IPS-15b (cell line): Measurements from ENCODE around the gene SYTL1.

Source experiments
- H3K27me3 ChIP-seq: one replicate; pipeline ENCODE4 v1.6.1; 2013; ENCODE audit warnings: low read length; ENCODE audit not compliant: control insufficient read depth, insufficient read depth
- H3K36me3 ChIP-seq: one replicate; pipeline ENCODE4 v1.6.1; 2013; ENCODE audit warnings: low read length; ENCODE audit not compliant: control insufficient read depth, insufficient read depth
- H3K4me1 ChIP-seq: one replicate; pipeline ENCODE4 v1.6.1; 2013; ENCODE audit warnings: mild to moderate bottlenecking, low read length; ENCODE audit not compliant: control insufficient read depth, insufficient read depth
- H3K4me3 ChIP-seq: one replicate; pipeline ENCODE4 v1.5.1; 2013; ENCODE audit warnings: low read depth, low read length
- H3K9ac ChIP-seq: one replicate; pipeline ENCODE4 v1.6.1; 2013; ENCODE audit warnings: low read depth, mild to moderate bottlenecking, low read length
- H3K9me3 ChIP-seq: one replicate; pipeline ENCODE4 v1.6.1; 2013; ENCODE audit warnings: mild to moderate bottlenecking, low read length; ENCODE audit not compliant: control insufficient read depth, insufficient read depth

Gene SYTL1

GRCh38 chr1:27322569-27323240, 19.1 kb upstream of the SYTL1 start:
- no peaks in the 10 kb centered on the region for H3K27me3 ChIP-seq
- no peaks in the 10 kb centered on the region for H3K4me1 ChIP-seq
- no peaks in the 10 kb centered on the region for H3K9me3 ChIP-seq

GRCh38 chr1:27325286-27325685, 16.5 kb upstream of the SYTL1 start:
- no peaks in the 10 kb centered on the region for H3K4me1 ChIP-seq

More at GRCh38 chr1:27322569-27323240, 19.1 kb upstream of the SYTL1 start:
- peak overlapping the region; percentile 94 for H3K9ac ChIP-seq
- H3K4me3 ChIP-seq, result peak overlapping the region; percentile 98
- H3K36me3 ChIP-seq, result peaks cover 11% of the 10 kb centered on the region

GRCh38 chr1:27327964-27328363, 13.9 kb upstream of the SYTL1 start:
- Histone ChIP-seq H3K4me1 (no peaks in the 10 kb centered on the region), H3K9me3 (no peaks in the 10 kb centered on the region), H3K27me3 (no peaks in the 10 kb centered on the region), H3K9ac (no peak overlapping the region), H3K36me3 (peaks cover 13% of the 10 kb centered on the region), H3K4me3 (no peak overlapping the region)

More at GRCh38 chr1:27325286-27325685, 16.5 kb upstream of the SYTL1 start:
- H3K4me3 ChIP-seq, result no peak overlapping the region
- H3K9me3 ChIP-seq, result no peaks in the 10 kb centered on the region
- H3K27me3 ChIP-seq, result no peaks in the 10 kb centered on the region
- peaks cover 11% of the 10 kb centered on the region for H3K36me3 ChIP-seq
- no peak overlapping the region for H3K9ac ChIP-seq

- Histone ChIP-seq H3K4me3 (no peak overlapping the region), H3K36me3 (peaks cover 33% of the 10 kb centered on the region), H3K9ac (no peak overlapping the region), H3K27me3 (no peaks in the 10 kb centered on the region), H3K9me3 (no peaks in the 10 kb centered on the region), H3K4me1 (no peaks in the 10 kb centered on the region)
Observed at GRCh38 chr1:27330786-27331185, 11.0 kb upstream of the SYTL1 start.

GRCh38 chr1:27331426-27331825, 10.4 kb upstream of the SYTL1 start:
- Histone ChIP-seq H3K4me1 (no peaks in the 10 kb centered on the region), H3K27me3 (no peaks in the 10 kb centered on the region), H3K4me3 (no peak overlapping the region), H3K9ac (no peak overlapping the region), H3K9me3 (no peaks in the 10 kb centered on the region), H3K36me3 (peaks cover 34% of the 10 kb centered on the region)

DNA sequence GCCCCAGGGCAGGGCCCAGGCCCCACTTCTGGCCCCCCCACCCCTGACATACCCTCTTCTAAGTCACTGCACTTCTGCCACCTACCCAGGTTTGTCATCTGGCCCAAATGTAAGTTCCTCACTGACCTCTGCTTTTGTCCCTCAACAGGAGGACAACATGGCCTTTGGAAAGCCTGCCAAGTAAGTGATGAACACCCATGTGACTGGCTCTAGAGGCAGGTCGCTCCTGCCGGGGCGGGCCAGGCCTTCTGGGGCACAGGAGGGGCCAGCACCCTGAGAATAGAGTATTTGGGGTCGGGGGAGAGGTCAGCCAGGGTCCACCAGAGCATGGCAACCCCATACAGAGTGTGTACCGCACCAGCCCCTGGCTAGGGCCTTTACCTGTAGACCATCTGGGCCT, 9.9 kb upstream of the SYTL1 start:
- no peak overlapping the region for H3K4me3 ChIP-seq
- H3K4me1 ChIP-seq, result no peaks in the 10 kb centered on the region
- H3K9me3 ChIP-seq, result no peaks in the 10 kb centered on the region
- peaks cover 34% of the 10 kb centered on the region for H3K36me3 ChIP-seq
- H3K9ac ChIP-seq, result no peak overlapping the region
- H3K27me3 ChIP-seq, result no peaks in the 10 kb centered on the region

DNA sequence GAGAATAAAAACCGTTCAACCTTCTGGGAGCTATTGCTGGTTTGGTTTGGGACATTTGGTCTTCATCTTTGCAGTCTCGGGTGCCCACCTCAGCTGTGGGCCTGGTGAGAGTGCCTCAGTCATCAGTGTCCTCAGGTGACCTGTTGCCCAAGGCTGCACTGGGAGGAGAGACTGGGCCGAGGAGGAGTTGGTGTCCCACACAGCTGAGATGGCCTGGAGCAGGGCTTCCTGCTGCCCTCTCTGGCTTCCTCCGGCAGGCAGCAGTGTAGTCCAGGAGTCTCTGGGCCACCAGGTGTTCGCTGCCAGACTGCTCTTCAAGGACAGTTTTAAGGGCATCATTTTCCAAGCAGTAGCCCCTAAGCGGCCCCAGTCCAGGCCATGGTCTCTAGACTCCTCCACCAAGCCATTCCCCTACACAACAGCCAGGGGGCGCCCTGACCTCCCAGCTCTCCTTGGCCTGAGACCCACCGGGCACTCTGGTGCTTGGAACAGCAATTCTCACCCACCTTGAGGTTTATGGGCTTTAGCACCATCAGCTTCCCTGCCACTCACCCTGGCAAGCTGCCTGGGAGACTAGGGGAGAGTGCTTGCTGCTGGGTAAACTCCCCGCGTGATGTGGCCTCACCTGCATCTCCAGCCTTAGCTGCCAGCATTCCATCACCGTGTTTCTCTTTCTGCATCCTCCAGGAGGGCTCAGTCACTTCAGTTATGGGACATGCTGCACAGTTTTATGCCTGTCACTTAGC, 9.1 kb upstream of the SYTL1 start:
- Histone ChIP-seq H3K9ac (no peak overlapping the region), H3K27me3 (no peaks in the 10 kb centered on the region), H3K4me3 (no peak overlapping the region), H3K9me3 (no peaks in the 10 kb centered on the region), H3K36me3 (peaks cover 34% of the 10 kb centered on the region), H3K4me1 (no peaks in the 10 kb centered on the region)

- Histone ChIP-seq H3K4me3 (no peak overlapping the region), H3K4me1 (no peaks in the 10 kb centered on the region), H3K9ac (no peak overlapping the region), H3K27me3 (no peaks in the 10 kb centered on the region), H3K9me3 (no peaks in the 10 kb centered on the region), H3K36me3 (peaks cover 34% of the 10 kb centered on the region)
Observed at GRCh38 chr1:27333717-27334279, 8.0 kb upstream of the SYTL1 start.

DNA sequence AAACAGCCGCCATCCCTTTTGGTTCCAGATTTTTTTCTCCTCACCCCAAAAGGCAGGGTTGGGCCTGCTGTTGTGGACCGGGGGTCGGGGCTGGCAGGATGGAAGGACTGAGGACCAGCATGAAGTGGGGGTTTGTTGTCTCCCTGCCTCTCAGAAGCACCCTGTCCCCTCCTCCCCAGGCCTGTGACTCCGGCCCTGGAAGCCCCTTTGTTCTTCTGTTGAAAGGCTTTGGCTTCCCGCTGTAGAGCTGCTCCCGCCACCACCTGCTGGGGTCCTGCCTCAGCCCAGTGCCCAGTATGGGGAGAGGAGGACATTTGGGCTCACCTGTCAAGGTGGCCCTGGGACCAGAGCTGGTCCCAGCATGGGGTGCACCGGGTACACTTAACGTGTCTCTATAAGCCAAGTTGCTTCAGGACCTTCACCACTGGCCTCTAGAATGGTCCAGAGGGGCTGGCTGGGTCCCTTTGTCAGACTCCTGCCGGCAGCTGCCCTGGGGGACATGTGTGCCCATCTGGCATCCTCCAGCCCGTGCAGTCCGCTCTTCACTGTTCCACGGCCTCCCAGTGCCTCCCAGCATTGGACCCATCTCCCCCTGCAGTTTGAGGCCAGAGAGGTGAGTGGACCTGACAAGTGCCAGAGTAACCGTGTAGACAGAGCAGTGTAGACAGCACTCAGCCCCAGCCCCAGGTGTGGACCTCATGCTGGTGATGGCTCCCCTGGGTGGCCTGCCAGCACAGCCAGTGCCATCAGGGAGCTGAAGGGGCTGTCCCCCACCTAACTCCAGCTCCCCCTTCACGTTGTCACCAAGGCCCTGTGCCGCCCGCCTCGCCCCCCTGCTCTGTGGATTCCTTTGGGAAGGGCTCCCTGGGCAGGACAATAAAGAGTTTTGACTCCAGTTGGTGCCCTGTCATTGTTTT, 6.1 kb upstream of the SYTL1 start:
- no peak overlapping the region for H3K4me3 ChIP-seq
- no peaks in the 10 kb centered on the region for H3K4me1 ChIP-seq
- peaks cover 34% of the 10 kb centered on the region for H3K36me3 ChIP-seq
- H3K9me3 ChIP-seq, result no peaks in the 10 kb centered on the region
- no peak overlapping the region for H3K9ac ChIP-seq
- no peaks in the 10 kb centered on the region for H3K27me3 ChIP-seq

- Histone ChIP-seq H3K9me3 (no peaks in the 10 kb centered on the region), H3K4me1 (peaks cover 4% of the 10 kb centered on the region), H3K9ac (no peak overlapping the region), H3K4me3 (no peak overlapping the region), H3K36me3 (peaks cover 34% of the 10 kb centered on the region), H3K27me3 (no peaks in the 10 kb centered on the region)
Observed at GRCh38 chr1:27336756-27337155, 5.1 kb upstream of the SYTL1 start.

DNA sequence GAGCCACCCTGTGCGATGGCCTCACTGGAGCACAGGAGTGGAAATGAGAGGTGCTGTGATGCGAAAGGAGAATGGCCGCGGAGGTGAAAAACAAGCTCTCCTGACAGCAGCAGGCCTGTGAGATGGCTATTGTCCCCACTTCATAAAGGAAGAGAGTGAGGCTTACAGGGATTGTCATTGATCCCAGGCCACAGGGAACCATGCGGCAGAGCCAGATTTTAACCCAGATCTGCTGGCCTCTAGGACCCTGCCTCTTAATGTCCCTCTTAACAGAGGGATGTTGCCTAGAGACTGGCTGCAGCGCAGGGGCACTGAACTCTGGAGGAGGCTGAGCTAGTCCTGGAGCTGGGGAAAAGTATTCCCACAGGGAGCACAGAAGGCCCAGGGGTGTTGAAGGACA, 3.1 kb upstream of the SYTL1 start:
- H3K9me3 ChIP-seq, result no peaks in the 10 kb centered on the region
- no peak overlapping the region for H3K4me3 ChIP-seq
- peaks cover 10% of the 10 kb centered on the region for H3K4me1 ChIP-seq
- peaks cover 24% of the 10 kb centered on the region for H3K36me3 ChIP-seq
- H3K27me3 ChIP-seq, result no peaks in the 10 kb centered on the region
- H3K9ac ChIP-seq, result no peak overlapping the region
